ENCODE results near the gene NPR2. TPM values are rescaled to one million over a fixed set of nuclear protein-coding genes. Genes with fewer than 3 reads are reported as not detected.
A peak's percentile ranks its signal among the peaks of the same experiment; 100 is the strongest.

NPR2 gene
- total and polyA plus RNA-seq, 2 of the 13 experiments (the other 11 are each of a cell fraction or from before 2014, with no cell fraction given), result 7.4 to 9.4 TPM

GRCh38 chr9:35746583-35746982 is 44.8 kb upstream of the NPR2 start (continued):
- TF ChIP-seq, protein P1, sequence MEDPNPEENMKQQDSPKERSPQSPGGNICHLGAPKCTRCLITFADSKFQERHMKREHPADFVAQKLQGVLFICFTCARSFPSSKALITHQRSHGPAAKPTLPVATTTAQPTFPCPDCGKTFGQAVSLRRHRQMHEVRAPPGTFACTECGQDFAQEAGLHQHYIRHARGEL (CRISPR knock-in tag; IDR thresholded peaks at IDR 0.05), result no peak
- no peak for TF ChIP-seq FOXA1 (IDR thresholded peaks at IDR 0.05)
- TF ChIP-seq FOXA1 (CRISPR knock-in tag; IDR thresholded peaks at IDR 0.05), result no peak
- TF ChIP-seq FOSL2 (CRISPR knock-in tag; IDR thresholded peaks at IDR 0.05), result peak; percentile 41
- no peak for TF ChIP-seq E2F1 (CRISPR knock-in tag; IDR thresholded peaks at IDR 0.05)
- TF ChIP-seq EP300 (IDR thresholded peaks at IDR 0.05; ENCODE audit: low read depth in 2 of 2, low read length in 2 of 2), result no peak
- no peak for TF ChIP-seq EP300 (CRISPR knock-in tag; IDR thresholded peaks at IDR 0.05; ENCODE audit: borderline replicate concordance)
- peak; percentile 73 for TF ChIP-seq SAP130 (CRISPR knock-in tag; IDR thresholded peaks at IDR 0.05; ENCODE audit: low read depth)
- TF ChIP-seq, protein P2, sequence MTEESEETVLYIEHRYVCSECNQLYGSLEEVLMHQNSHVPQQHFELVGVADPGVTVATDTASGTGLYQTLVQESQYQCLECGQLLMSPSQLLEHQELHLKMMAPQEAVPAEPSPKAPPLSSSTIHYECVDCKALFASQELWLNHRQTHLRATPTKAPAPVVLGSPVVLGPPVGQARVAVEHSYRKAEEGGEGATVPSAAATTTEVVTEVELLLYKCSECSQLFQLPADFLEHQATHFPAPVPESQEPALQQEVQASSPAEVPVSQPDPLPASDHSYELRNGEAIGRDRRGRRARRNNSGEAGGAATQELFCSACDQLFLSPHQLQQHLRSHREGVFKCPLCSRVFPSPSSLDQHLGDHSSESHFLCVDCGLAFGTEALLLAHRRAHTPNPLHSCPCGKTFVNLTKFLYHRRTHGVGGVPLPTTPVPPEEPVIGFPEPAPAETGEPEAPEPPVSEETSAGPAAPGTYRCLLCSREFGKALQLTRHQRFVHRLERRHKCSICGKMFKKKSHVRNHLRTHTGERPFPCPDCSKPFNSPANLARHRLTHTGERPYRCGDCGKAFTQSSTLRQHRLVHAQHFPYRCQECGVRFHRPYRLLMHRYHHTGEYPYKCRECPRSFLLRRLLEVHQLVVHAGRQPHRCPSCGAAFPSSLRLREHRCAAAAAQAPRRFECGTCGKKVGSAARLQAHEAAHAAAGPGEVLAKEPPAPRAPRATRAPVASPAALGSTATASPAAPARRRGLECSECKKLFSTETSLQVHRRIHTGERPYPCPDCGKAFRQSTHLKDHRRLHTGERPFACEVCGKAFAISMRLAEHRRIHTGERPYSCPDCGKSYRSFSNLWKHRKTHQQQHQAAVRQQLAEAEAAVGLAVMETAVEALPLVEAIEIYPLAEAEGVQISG (CRISPR knock-in tag; IDR thresholded peaks at IDR 0.05), result 0 out of 2 replicates have a peak, but pooled peaks have one; percentile 20
- no peak for TF ChIP-seq ZNF570 (CRISPR knock-in tag; IDR thresholded peaks at IDR 0.05; ENCODE audit: borderline replicate concordance)
- TF ChIP-seq ERF (CRISPR knock-in tag; IDR thresholded peaks at IDR 0.05), result no peak
- TF ChIP-seq GABPB1 (CRISPR knock-in tag; IDR thresholded peaks at IDR 0.05), result no peak
- peak; percentile 61 for TF ChIP-seq HNF4A (CRISPR knock-in tag; IDR thresholded peaks at IDR 0.05)
- TF ChIP-seq, protein P3, sequence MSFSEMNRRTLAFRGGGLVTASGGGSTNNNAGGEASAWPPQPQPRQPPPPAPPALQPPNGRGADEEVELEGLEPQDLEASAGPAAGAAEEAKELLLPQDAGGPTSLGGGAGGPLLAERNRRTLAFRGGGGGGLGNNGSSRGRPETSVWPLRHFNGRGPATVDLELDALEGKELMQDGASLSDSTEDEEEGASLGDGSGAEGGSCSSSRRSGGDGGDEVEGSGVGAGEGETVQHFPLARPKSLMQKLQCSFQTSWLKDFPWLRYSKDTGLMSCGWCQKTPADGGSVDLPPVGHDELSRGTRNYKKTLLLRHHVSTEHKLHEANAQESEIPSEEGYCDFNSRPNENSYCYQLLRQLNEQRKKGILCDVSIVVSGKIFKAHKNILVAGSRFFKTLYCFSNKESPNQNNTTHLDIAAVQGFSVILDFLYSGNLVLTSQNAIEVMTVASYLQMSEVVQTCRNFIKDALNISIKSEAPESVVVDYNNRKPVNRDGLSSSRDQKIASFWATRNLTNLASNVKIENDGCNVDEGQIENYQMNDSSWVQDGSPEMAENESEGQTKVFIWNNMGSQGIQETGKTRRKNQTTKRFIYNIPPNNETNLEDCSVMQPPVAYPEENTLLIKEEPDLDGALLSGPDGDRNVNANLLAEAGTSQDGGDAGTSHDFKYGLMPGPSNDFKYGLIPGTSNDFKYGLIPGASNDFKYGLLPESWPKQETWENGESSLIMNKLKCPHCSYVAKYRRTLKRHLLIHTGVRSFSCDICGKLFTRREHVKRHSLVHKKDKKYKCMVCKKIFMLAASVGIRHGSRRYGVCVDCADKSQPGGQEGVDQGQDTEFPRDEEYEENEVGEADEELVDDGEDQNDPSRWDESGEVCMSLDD (CRISPR knock-in tag; IDR thresholded peaks at IDR 0.05; ENCODE audit: borderline replicate concordance), result no peak
- TF ChIP-seq KLF13 (CRISPR knock-in tag; IDR thresholded peaks at IDR 0.05), result no peak
- no peak for TF ChIP-seq ARHGAP35 (CRISPR knock-in tag; IDR thresholded peaks at IDR 0.05; ENCODE audit: borderline replicate concordance)
- TF ChIP-seq FOXA3 (CRISPR knock-in tag; IDR thresholded peaks at IDR 0.05), result 0 out of 2 replicates have a peak, but pooled peaks have one; percentile 11
- TF ChIP-seq RFX3 (CRISPR knock-in tag; IDR thresholded peaks at IDR 0.05), result no peak
- TF ChIP-seq HOXA9 (CRISPR knock-in tag; IDR thresholded peaks at IDR 0.05; ENCODE audit: borderline replicate concordance), result no peak
- TF ChIP-seq ZNF350 (CRISPR knock-in tag; IDR thresholded peaks at IDR 0.05; ENCODE audit: borderline replicate concordance, low read depth), result no peak
- TF ChIP-seq CEBPB (IDR thresholded peaks at IDR 0.05; ENCODE audit: borderline replicate concordance, low read depth, low read length), result no peak
- no peak for TF ChIP-seq JARID2 (CRISPR knock-in tag; IDR thresholded peaks at IDR 0.05; ENCODE audit: insufficient replicate concordance)
- TF ChIP-seq DNMT1 (CRISPR knock-in tag; IDR thresholded peaks at IDR 0.05), result no peak
- TF ChIP-seq KLF6 (CRISPR knock-in tag; IDR thresholded peaks at IDR 0.05), result no peak
- 0 out of 2 replicates have a peak, but pooled peaks have one; percentile 21 for TF ChIP-seq YEATS4 (CRISPR knock-in tag; IDR thresholded peaks at IDR 0.05; ENCODE audit: borderline replicate concordance)
- TF ChIP-seq ZFX (CRISPR knock-in tag; IDR thresholded peaks at IDR 0.05; ENCODE audit: low read depth), result 0 out of 2 replicates have a peak, but pooled peaks have one; percentile 12
